GM18508 (cell line): ENCODE data around the gene RSPRY1.
A peak's percentile ranks its signal among the peaks of the same experiment; 100 is the strongest.
"Not testable (repeated sequence)": the region's sequence is repeated elsewhere in the genome, so short reads cannot be mapped to it uniquely, and the experiment has no call there.

Experiments used
- ATAC-seq: cut with Tn5 transposase; IDR thresholded peaks from one replicate; pipeline ENCODE4 v1.9.1; 2021; ENCODE audit warnings: moderate number of reproducible peaks; ENCODE audit not compliant: insufficient read depth, unreplicated experiment

RSPRY1 gene

GRCh38 chr16:57184887-57185445 is 1.2 kb upstream of the RSPRY1 start:
- no peak for ATAC-seq

GRCh38 chr16:57185446-57185944 is 634 bp upstream of the RSPRY1 start:
- peak; percentile 22 for ATAC-seq

- no peak for ATAC-seq
Measured at GRCh38 chr16:57186872-57187854, 1.0 kb downstream of the RSPRY1 start.

GRCh38 chr16:57187902-57188710 is 2.0 kb downstream of the RSPRY1 start:
- ATAC-seq, result not testable (repeated sequence)

GRCh38 chr16:57188711-57189002 is 2.5 kb downstream of the RSPRY1 start:
- ATAC-seq, result no peak

GRCh38 chr16:57189527-57189926 is 3.4 kb downstream of the RSPRY1 start:
- not testable (repeated sequence) for ATAC-seq

- no peak for ATAC-seq
Measured at GRCh38 chr16:57190136-57190535, 4.0 kb downstream of the RSPRY1 start.

GRCh38 chr16:57191056-57191571 is 5.0 kb downstream of the RSPRY1 start:
- no peak for ATAC-seq

GRCh38 chr16:57192146-57192545 is 6.0 kb downstream of the RSPRY1 start:
- no peak for ATAC-seq

- ATAC-seq, result no peak
Measured at GRCh38 chr16:57192720-57193486, 6.8 kb downstream of the RSPRY1 start.

- no peak for ATAC-seq
Measured at GRCh38 chr16:57194512-57194911, 8.4 kb downstream of the RSPRY1 start.

- ATAC-seq, result no peak
Measured at GRCh38 chr16:57196286-57196685, 10.2 kb downstream of the RSPRY1 start.

- no peak for ATAC-seq
Measured at GRCh38 chr16:57196753-57197152, 10.6 kb downstream of the RSPRY1 start.

GRCh38 chr16:57200321-57200720 is 14.2 kb downstream of the RSPRY1 start:
- ATAC-seq, result not testable (repeated sequence)

- not testable (repeated sequence) for ATAC-seq
Measured at GRCh38 chr16:57200926-57201325, 14.8 kb downstream of the RSPRY1 start.

- ATAC-seq, result no peak
Measured at GRCh38 chr16:57202095-57202886, 16.2 kb downstream of the RSPRY1 start.

- no peak for ATAC-seq
Measured at GRCh38 chr16:57203451-57203850, 17.3 kb downstream of the RSPRY1 start.

- ATAC-seq, result no peak
Measured at GRCh38 chr16:57204675-57205074, 18.5 kb downstream of the RSPRY1 start.

- ATAC-seq, result no peak
Measured at GRCh38 chr16:57208926-57209325, 22.8 kb downstream of the RSPRY1 start.
